GM12865 (cell line): ENCODE measurements around the gene INSIG2.
"Not testable (repeated sequence)": the region's sequence is repeated elsewhere in the genome, so short reads cannot be mapped to it uniquely, and the experiment has no call there.

Experiments
- DNase-seq: peaks from one replicate; pipeline ENCODE4 v3.0.0; 2010; ENCODE audit warnings: low read depth
- H3K4me3 ChIP-seq: 2 replicates; pipeline ENCODE4 v1.5.1; 2011; ENCODE audit warnings: mild to moderate bottlenecking, low read depth, low read length, control low read depth
- CTCF ChIP-seq: IDR thresholded peaks from 2 replicates; pipeline ENCODE4 v1.5.1; 2011; ENCODE audit warnings: low read length, control low read depth, low read depth, inconsistent platforms; ENCODE audit not compliant: insufficient read depth; ENCODE audit errors: missing control alignments

The INSIG2 gene

GRCh38 chr2:118089139-118089800 lies 999 bp downstream of the INSIG2 start:
- H3K4me3 ChIP-seq: peak overlapping the region; percentile 87
- no peak for TF ChIP-seq CTCF
- peak; percentile 42 for DNase-seq

- H3K4me3 ChIP-seq: peak overlapping the region; percentile 87
- DNase-seq: no peak
- TF ChIP-seq CTCF: no peak
These were observed 2.3 kb downstream of the INSIG2 start for GRCh38 chr2:118090387-118091139.

GRCh38 chr2:118091140-118091478 lies 2.8 kb downstream of the INSIG2 start:
- no peak overlapping the region; the same call in 1 of the 2 replicates for H3K4me3 ChIP-seq
- no peak for DNase-seq
- TF ChIP-seq CTCF: no peak

- no peak for TF ChIP-seq CTCF
- DNase-seq: no peak
- H3K4me3 ChIP-seq: no peak overlapping the region
These were observed 3.4 kb downstream of the INSIG2 start for GRCh38 chr2:118091631-118092030.

- H3K4me3 ChIP-seq, DNase-seq: not testable (repeated sequence)
These were observed 5.8 kb downstream of the INSIG2 start for GRCh38 chr2:118094102-118094501.

GRCh38 chr2:118094503-118094902 lies 6.2 kb downstream of the INSIG2 start:
- DNase-seq: no peak
- no peak for TF ChIP-seq CTCF
- H3K4me3 ChIP-seq: no peak overlapping the region

- H3K4me3 ChIP-seq: no peak overlapping the region
- DNase-seq: no peak
- no peak for TF ChIP-seq CTCF
These were observed 7.3 kb downstream of the INSIG2 start for GRCh38 chr2:118095610-118096009.
